ENCODE measurements around the gene ASB10. TPM values are rescaled to one million over a fixed set of nuclear protein-coding genes. Genes with fewer than 3 reads are reported as not detected.

Gene ASB10
- total and polyA plus RNA-seq, 2 of the 13 experiments (the other 11 are each of a cell fraction or from before 2014, with no cell fraction given), result not detected

DNA sequence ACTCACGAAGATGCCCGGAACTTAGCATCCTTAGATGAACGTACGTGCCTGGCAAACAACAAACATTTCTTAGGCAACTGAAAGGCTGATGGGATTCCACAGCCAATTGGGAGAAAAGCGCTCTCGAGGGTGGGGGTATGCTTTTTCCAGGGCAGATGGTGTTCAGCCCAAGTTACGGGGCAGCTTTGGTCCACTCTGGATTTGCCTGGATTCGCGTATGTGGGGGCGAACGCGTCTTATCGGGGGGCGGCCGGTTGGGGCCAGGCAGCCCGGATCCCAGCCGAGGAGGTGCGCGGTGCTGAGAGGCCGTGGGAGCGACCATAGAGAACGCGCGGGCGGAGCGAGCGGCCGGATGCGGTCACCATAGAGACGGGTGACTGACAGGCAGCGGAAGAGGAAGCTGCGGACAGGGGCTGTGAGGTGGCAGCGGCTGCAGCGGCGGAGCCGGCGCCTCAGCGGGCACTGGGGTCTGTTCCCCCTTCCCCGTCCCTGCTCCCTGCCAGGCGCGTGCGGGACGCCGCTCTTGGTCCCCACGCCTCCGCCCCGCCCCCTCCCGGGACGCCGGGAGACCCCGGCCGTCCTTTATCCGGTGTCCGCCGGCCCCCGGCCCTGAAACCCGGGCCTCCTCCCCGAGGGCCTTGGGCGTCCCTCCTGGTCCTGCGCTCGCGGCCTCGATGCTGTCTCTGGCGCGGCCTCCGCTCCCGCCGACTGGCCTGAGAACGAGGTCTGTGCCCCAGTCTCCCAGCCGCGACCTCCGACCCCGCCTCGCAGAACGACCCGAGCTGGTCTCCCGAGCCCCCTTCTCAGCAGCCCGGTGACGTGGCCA, 45.3 kb upstream of the ASB10 start, which contains the start of gene CHPF2 (continued):
- TF ChIP-seq, protein P1, sequence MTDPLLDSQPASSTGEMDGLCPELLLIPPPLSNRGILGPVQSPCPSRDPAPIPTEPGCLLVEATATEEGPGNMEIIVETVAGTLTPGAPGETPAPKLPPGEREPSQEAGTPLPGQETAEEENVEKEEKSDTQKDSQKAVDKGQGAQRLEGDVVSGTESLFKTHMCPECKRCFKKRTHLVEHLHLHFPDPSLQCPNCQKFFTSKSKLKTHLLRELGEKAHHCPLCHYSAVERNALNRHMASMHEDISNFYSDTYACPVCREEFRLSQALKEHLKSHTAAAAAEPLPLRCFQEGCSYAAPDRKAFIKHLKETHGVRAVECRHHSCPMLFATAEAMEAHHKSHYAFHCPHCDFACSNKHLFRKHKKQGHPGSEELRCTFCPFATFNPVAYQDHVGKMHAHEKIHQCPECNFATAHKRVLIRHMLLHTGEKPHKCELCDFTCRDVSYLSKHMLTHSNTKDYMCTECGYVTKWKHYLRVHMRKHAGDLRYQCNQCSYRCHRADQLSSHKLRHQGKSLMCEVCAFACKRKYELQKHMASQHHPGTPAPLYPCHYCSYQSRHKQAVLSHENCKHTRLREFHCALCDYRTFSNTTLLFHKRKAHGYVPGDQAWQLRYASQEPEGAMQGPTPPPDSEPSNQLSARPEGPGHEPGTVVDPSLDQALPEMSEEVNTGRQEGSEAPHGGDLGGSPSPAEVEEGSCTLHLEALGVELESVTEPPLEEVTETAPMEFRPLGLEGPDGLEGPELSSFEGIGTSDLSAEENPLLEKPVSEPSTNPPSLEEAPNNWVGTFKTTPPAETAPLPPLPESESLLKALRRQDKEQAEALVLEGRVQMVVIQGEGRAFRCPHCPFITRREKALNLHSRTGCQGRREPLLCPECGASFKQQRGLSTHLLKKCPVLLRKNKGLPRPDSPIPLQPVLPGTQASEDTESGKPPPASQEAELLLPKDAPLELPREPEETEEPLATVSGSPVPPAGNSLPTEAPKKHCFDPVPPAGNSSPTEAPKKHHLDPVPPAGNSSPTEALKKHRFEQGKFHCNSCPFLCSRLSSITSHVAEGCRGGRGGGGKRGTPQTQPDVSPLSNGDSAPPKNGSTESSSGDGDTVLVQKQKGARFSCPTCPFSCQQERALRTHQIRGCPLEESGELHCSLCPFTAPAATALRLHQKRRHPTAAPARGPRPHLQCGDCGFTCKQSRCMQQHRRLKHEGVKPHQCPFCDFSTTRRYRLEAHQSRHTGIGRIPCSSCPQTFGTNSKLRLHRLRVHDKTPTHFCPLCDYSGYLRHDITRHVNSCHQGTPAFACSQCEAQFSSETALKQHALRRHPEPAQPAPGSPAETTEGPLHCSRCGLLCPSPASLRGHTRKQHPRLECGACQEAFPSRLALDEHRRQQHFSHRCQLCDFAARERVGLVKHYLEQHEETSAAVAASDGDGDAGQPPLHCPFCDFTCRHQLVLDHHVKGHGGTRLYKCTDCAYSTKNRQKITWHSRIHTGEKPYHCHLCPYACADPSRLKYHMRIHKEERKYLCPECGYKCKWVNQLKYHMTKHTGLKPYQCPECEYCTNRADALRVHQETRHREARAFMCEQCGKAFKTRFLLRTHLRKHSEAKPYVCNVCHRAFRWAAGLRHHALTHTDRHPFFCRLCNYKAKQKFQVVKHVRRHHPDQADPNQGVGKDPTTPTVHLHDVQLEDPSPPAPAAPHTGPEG (CRISPR knock-in tag; IDR thresholded peaks at IDR 0.05), result peak; percentile 25; the same call in 1 of the 2 replicates
- TF ChIP-seq, protein P2, sequence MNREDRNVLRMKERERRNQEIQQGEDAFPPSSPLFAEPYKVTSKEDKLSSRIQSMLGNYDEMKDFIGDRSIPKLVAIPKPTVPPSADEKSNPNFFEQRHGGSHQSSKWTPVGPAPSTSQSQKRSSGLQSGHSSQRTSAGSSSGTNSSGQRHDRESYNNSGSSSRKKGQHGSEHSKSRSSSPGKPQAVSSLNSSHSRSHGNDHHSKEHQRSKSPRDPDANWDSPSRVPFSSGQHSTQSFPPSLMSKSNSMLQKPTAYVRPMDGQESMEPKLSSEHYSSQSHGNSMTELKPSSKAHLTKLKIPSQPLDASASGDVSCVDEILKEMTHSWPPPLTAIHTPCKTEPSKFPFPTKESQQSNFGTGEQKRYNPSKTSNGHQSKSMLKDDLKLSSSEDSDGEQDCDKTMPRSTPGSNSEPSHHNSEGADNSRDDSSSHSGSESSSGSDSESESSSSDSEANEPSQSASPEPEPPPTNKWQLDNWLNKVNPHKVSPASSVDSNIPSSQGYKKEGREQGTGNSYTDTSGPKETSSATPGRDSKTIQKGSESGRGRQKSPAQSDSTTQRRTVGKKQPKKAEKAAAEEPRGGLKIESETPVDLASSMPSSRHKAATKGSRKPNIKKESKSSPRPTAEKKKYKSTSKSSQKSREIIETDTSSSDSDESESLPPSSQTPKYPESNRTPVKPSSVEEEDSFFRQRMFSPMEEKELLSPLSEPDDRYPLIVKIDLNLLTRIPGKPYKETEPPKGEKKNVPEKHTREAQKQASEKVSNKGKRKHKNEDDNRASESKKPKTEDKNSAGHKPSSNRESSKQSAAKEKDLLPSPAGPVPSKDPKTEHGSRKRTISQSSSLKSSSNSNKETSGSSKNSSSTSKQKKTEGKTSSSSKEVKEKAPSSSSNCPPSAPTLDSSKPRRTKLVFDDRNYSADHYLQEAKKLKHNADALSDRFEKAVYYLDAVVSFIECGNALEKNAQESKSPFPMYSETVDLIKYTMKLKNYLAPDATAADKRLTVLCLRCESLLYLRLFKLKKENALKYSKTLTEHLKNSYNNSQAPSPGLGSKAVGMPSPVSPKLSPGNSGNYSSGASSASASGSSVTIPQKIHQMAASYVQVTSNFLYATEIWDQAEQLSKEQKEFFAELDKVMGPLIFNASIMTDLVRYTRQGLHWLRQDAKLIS (CRISPR knock-in tag; IDR thresholded peaks at IDR 0.05), result no peak
- TF ChIP-seq ZFYVE20 (CRISPR knock-in tag; IDR thresholded peaks at IDR 0.05; ENCODE audit: borderline replicate concordance, low read depth) (no peak), ZNF747 (CRISPR knock-in tag; IDR thresholded peaks at IDR 0.05; ENCODE audit: borderline replicate concordance) (peak; percentile 62; the same call in 1 of the 2 replicates), KIAA2018 (CRISPR knock-in tag; IDR thresholded peaks at IDR 0.05; ENCODE audit: borderline replicate concordance) (no peak), THYN1 (CRISPR knock-in tag; IDR thresholded peaks at IDR 0.05; ENCODE audit: borderline replicate concordance, low read depth) (no peak), HNRNPLL (IDR thresholded peaks at IDR 0.05; ENCODE audit: low read depth, low read length, poor library complexity, severe bottlenecking) (peak; percentile 64), ATRX (CRISPR knock-in tag; IDR thresholded peaks at IDR 0.05; ENCODE audit: borderline replicate concordance) (no peak)
